ENCODE data around the gene CALHM3. TPM values are rescaled to one million over a fixed set of nuclear protein-coding genes. Genes with fewer than 3 reads are reported as not detected.

Gene CALHM3
- polyA plus RNA-seq, 1 of the 3 experiments (the other 2 are of a cell fraction): not detected

GRCh38 chr10:103469201-103469600, 9.8 kb downstream of the CALHM3 start:
- Histone ChIP-seq H3K9me2 (no peaks in the 10 kb centered on the region), H3K9ac (no peak overlapping the region), H3K36me3 (replicated peaks in 1 of 2; ENCODE audit: control insufficient read depth in 1 of 2, insufficient read depth in 2 of 2, low read length in 1 of 2) (no peaks in the 10 kb centered on the region), H3K27ac (ENCODE audit: low read depth in 2 of 2, low read length in 1 of 2) (no peak overlapping the region), H4K20me1 (ENCODE audit: insufficient read depth) (no peaks in the 10 kb centered on the region), H3F3A (replicated peaks; ENCODE audit: insufficient read depth) (no peaks in the 10 kb centered on the region), H3K79me2 (ENCODE audit: insufficient read depth) (no peaks in the 10 kb centered on the region), H3K27me3 (ENCODE audit: insufficient read depth) (no peaks in the 10 kb centered on the region), H3K4me2 (no peak overlapping the region), H2AFZ (ENCODE audit: low read depth) (no peak overlapping the region), H3K4me3 (ENCODE audit: low read depth in 2 of 2, low read length in 1 of 2) (no peak overlapping the region), H3K4me1 (ENCODE audit: control insufficient read depth in 1 of 2, insufficient read depth in 2 of 2, low read depth in 1 of 2, low read length in 1 of 2) (no peaks in the 10 kb centered on the region), H3K9me3 (no peaks in the 10 kb centered on the region)
- ChIA-PET POLR2A (no interaction called here), CTCF (interaction anchor here (1.0 to 3.7 kb wide), 4 partner anchors 13 to 96 kb away, joined by 3 to 18 read pairs (median 4); no protein-coding TSS in a partner anchor)
- TF ChIP-seq TCF12 (IDR thresholded peaks at IDR 0.05): no peak
- TF ChIP-seq FOXJ3 (CRISPR knock-in tag; IDR thresholded peaks at IDR 0.05): no peak
- TF ChIP-seq GATA2 (CRISPR knock-in tag; IDR thresholded peaks at IDR 0.05): no peak
- no peak for TF ChIP-seq SIN3A (IDR thresholded peaks at IDR 0.05; ENCODE audit: borderline replicate concordance, low read depth, low read length)
- no peak for TF ChIP-seq REST (IDR thresholded peaks at IDR 0.05; ENCODE audit: low read depth, low read length)
- no peak for TF ChIP-seq RXRA (IDR thresholded peaks at IDR 0.05; ENCODE audit: borderline replicate concordance, low read depth)
- TF ChIP-seq POLR2AphosphoS5 (IDR thresholded peaks at IDR 0.05; ENCODE audit: low read depth, low read length): no peak
- no peak for TF ChIP-seq MAX (IDR thresholded peaks at IDR 0.05; ENCODE audit: low read depth)
- TF ChIP-seq CHD2 (IDR thresholded peaks at IDR 0.05; ENCODE audit: low read length, partially characterized antibody): no peak
- TF ChIP-seq USF2 (IDR thresholded peaks at IDR 0.05; ENCODE audit: borderline replicate concordance, low read depth, low read length): no peak
- no peak for TF ChIP-seq RAD21 (IDR thresholded peaks at IDR 0.05; ENCODE audit: low read length)
- no peak for TF ChIP-seq FOXM1 (IDR thresholded peaks at IDR 0.05; ENCODE audit: low read depth)
- DNase-seq: no peak
- 60% methylated on average over 5 of the region's 5 CpGs for WGBS (ENCODE audit: low lambda C conversion rate)

GRCh38 chr10:103467406-103467805, 11.6 kb downstream of the CALHM3 start:
- Histone ChIP-seq H3K4me3 (ENCODE audit: low read depth in 2 of 2, low read length in 1 of 2) (no peak overlapping the region), H3K36me3 (replicated peaks in 1 of 2; ENCODE audit: control insufficient read depth in 1 of 2, insufficient read depth in 2 of 2, low read length in 1 of 2) (no peaks in the 10 kb centered on the region), H4K20me1 (ENCODE audit: insufficient read depth) (no peaks in the 10 kb centered on the region), H2AFZ (ENCODE audit: low read depth) (no peak overlapping the region), H3K4me2 (no peak overlapping the region), H3K9ac (no peak overlapping the region), H3K9me2 (no peaks in the 10 kb centered on the region), H3K9me3 (no peaks in the 10 kb centered on the region), H3F3A (replicated peaks; ENCODE audit: insufficient read depth) (no peaks in the 10 kb centered on the region), H3K27me3 (ENCODE audit: insufficient read depth) (no peaks in the 10 kb centered on the region), H3K79me2 (ENCODE audit: insufficient read depth) (no peaks in the 10 kb centered on the region), H3K4me1 (ENCODE audit: control insufficient read depth in 1 of 2, insufficient read depth in 2 of 2, low read depth in 1 of 2, low read length in 1 of 2) (no peaks in the 10 kb centered on the region), H3K27ac (ENCODE audit: low read depth in 2 of 2, low read length in 1 of 2) (no peak overlapping the region)
- DNase-seq: no peak
- POLR2A ChIA-PET: no interaction called here
- TF ChIP-seq ZBTB33 (IDR thresholded peaks at IDR 0.05; ENCODE audit: borderline replicate concordance, low read depth) (no peak), YY1 (IDR thresholded peaks at IDR 0.05; ENCODE audit: low read depth) (no peak), GATA2 (CRISPR knock-in tag; IDR thresholded peaks at IDR 0.05) (no peak)
- 91% methylated on average over 7 of the region's 7 CpGs for WGBS (ENCODE audit: low lambda C conversion rate)
- CTCF ChIA-PET: interaction anchor here (1.1 kb wide), 2 partner anchors 26 to 51 kb away, joined by 3 to 5 read pairs; no protein-coding TSS in a partner anchor
